ENCODE data around the gene ZNF407.
"Not testable (repeated sequence)": the region's sequence is repeated elsewhere in the genome, so short reads cannot be mapped to it uniquely, and the experiment has no call there.

ZNF407 gene

DNA sequence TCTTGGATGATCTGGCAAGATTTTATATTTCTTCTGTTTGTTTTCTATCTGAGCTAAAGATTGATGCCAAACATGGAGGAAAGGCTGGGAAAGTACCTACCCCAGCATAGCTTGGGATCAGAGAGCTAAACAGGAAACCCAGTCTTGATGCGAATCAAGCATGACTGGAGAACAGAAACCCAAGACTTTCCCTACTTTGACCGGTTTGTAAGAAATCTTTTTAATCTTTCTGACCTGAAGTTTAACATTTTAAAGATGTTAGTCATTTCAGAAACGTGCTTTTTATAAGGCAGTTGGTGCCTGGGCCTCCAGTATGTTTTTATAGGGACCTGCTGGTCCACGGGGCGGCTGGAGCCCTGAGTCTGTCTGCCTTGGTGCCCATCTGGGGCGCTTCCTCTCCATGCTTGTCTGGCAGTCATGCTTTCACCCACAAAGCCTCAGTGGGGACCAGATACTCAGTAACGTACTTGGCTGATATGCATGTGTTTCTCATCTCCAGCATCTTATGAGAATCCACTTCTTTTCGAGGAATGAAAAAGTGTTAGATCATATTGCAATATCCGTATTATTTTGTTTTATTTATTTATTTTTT is 344.7 kb downstream of the ZNF407 start:
- ATAC-seq: peak; percentile 27 to 28

DNA sequence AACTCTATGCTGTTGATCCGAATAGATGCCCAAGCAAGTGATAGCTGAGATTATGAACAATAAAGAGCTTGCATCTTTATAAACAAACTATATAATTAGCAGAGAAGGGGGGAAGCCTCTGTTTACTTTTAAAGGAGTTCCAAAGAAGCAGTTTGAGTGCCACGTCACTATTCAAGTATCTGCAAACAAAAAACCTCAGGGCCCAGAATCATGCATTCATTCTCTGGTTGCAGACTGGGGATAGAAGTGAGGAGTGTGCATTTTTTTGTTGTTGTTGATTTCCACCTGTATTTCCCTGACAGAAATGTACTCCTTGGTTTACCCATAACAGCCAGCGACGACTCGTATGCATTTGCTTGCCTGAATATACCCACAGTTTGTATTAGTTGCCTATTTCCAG is 347.0 kb downstream of the ZNF407 start:
- no peak for ATAC-seq

GRCh38 chr18:74945774-74946545 is 348.3 kb downstream of the ZNF407 start:
- peak in 1 of 2 donors; percentile 33 for ATAC-seq

DNA sequence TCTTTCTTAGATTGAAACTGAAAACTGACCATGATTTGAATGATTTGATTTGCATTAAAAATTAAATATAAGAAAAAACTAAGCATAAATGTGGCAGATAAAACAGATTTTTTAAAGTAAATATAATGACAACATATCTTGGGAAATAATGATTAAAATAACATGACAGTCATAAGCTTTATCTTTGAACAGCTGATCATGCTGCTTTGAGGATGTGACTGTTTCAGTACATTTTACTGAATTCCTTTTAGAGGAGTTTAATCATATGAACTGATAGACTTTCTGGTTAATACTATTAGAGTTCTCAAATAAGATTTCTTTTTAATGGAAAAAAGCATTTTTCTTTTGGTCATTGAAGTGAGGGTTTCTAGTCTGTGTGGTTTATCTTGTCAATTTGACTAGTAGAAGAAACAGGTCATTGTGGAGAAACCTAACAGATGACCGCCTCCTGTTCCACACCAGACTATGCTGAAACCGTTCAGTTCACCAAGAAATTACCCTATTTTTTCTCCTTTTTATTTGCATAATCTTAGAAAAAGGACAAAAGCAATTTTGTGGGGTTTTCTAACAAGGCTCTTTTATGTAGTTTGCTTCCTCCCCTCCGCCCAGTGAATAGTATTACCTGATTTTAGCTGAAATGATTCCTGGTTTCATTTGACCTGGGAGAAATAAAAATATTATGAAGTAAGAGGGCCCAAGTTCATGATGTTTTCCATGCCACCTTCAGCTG is 349.1 kb downstream of the ZNF407 start:
- no peak for ATAC-seq

DNA sequence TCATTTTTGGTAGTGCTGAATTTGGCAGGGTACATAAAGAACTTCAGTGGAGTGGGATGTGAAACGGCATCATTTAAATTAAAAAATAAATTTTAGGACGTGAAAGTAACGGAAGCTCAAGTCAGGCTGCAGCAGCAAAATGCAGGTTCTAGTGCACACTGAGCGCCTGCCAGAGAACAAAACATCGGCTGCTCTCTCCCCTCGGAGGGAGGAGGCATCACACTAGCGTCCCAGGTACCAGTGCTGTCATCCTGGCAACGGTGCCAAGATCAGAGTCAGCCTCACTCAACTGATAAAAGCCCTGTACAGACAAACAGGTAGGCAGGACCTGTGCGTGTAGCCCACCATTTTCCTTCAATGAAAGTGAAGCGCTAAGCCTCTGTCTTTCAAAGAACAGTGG is 349.7 kb downstream of the ZNF407 start:
- no peak for ATAC-seq

DNA sequence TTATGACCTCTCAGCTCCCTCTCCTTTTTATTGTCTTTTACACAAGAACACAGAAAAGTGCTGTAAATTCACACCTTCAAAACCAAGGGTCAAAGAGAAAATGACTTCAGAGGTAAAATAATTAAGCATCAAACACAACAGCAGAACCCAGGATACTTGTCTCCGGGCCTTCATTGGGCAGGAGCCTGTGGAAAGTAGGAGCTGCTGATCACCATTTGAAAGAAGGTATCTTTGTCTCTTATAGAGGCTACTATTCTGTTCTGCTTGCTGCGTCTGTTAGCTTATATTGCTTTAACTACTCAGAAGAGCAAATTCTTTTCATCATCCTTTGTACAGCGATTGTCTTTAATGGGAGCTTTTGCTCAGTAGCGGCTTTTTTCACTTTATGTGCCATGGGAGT is 350.2 kb downstream of the ZNF407 start:
- no peak for ATAC-seq

DNA sequence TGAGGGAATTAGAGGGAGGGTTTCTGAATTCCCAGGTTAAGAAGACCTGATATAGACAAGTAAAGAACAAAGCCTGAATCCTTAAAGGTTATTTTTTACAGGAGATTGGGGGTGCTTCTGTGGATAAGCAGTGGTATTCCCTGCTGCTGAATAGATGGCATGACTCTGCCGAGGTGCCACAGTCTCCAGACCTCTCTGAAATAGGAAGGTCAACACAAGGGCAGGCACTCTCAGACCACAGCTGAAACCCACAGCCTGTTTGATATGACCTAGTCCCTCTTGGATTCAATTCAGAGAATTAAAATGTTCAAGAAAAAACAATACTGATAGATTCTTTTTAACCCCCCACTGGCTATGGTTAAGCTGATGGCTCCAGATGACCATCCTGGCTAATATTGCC is 351.9 kb downstream of the ZNF407 start:
- ATAC-seq: no peak

DNA sequence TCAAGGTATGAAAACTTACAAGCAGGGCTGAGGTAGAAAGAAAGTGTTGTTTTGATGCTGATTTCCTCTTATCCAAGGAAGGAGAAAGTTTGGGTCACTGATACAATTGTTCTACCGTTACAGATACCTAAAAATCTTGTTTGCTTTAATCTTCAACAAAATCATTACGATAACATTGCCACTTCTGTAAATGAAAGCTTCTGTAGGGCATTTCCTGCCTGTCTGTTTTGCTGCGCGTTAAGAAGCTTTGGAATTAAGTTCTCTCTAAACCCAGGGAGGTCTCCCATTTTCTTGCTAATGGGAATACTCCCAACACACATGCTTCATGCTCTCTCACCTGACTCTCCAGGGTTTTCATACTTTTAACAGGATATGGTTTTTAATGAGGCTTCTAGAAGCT is 352.8 kb downstream of the ZNF407 start:
- no peak for ATAC-seq

DNA sequence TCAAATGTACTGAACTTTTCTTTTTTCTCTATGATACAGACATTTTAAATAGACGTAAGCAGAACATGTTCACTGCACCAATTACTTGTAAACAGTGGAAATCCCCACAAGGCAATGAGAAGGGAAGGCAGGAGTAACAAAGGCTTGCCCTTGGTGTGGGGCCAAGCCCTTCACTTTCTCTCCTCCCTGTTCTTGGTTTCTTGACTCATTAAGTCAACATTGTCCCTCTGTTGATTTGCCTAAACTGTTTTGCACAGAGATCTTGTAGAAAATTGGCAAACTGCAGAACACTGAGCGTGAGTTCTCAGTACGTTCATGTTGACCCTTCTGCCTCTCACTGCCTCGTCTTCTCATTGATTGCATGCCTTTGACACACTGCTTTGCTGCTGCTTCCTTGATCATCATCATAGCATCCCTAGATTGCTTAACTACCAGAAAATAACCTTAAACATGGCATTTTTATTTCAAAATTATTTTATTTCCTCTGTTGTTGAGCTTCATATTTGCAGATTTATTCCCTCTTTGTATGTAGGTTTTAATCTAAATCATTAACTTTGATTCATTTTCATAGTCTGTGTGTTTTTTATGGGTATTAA is 353.6 kb downstream of the ZNF407 start:
- peak; percentile 55 to 68 for ATAC-seq

DNA sequence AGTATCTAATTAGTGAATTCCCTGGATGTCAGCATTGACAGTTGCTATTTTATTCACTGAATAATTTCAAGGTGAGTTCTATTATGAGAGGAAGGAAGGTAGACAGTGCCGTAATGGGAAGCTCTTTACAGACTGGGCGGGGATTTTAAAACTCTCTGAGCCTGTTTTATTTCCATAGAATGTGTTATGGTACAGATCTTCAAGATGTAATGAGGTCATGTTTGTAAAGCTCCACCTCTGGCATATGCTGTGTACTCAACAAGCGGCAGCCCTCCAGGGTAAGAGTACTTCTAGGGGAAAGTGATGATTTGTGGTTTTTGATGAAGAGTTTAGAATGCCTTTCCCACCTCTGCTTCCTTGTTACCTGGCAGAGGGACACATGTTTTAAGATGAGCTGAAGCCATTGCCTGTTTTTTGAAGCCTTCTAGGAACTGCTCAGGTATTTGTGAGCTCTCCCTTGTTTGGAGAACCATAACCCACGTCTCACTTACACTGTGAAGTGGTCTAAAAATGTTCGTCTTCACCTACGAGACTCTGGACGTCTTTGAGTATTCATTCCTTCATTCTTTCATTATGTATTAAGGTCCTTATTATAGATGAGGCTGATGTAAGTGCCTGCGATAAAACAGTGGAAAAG is 360.0 kb downstream of the ZNF407 start:
- no peak for ATAC-seq

GRCh38 chr18:74959216-74959615 is 361.5 kb downstream of the ZNF407 start:
- no peak for ATAC-seq

DNA sequence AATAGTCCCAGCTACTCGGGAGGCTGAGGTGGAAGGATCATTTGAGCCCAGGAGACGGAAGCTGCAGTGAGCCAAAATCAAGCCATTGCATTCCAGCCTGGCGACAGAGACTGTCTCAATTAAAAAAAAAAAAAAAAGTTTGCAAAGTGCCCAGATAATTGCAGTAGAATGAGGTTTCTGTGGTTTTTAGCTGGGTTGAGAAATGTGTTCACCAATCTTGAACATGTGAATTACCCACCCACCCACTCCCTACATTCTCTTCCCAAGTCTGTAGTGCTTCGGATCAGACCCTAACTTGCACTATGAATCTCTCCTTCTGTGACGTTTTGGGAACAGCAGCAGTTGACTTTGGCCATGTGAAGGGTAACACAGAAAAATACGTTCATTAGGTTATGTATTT is 363.9 kb downstream of the ZNF407 start:
- no peak for ATAC-seq

DNA sequence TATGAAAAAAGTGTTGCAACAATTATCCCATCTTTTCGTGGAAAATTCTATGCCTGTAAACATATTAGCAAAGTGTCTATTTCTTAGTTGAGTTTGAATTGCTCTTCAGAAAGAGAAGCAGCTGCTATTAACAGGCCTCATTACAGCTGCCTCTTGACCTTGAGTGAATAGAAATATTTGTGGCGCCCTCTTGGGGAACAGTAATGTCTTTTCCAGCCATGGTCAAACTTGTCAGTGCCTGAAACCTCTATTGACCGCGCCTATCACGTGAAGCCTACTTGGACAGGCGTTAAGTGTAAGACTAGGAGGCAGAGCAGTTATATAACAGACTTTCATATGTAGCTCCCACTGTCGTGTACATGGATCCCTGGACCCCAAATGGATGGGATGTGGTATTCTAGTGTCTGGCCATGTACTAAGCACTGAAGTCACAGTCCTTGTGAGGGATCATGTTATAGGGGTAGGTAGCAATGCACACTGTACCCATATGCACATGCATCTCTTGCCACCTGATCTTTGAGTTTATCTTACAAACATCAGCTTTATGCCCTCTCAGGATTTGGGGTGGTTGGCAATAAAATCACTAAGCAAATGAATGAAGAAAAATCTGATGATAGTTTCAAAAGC is 366.3 kb downstream of the ZNF407 start:
- ATAC-seq: no peak

DNA sequence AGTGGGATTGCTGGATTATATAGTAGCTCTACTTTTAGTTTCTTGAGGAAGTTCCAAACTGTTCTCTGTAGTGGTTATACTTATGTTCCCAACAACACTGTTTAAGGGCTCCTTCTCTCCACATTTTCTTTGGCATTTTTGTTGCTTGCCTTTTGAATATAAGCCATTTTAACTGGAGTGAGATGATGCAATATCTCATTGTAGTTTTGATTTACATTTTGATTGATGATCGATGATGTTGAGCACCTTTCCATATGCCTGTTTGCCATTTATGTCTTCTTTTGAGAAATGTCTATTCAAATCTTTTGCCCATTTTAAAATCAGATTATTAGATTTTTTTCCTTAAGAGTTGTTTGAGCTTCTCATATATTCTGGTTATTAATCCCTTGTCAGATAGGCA is 368.0 kb downstream of the ZNF407 start:
- no peak for ATAC-seq

DNA sequence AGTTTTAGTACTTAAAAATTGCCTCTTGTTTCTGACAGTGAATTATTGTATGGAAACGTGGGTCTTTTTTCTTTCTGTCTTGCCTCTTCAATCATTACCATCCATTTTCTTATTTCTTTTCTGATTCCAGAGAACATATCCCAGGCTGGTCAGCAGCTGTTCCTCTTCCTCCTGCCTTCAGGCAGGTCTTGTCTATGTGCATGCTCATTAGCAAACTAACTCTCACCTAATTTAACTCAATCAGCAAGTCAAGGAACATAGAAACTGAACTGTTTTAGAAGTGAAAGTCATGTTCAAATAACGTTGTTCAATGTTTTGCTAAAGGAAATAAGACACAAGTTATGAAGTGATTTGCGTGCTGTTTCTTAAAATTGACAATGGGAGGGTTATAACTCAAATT is 369.8 kb downstream of the ZNF407 start:
- ATAC-seq: no peak

DNA sequence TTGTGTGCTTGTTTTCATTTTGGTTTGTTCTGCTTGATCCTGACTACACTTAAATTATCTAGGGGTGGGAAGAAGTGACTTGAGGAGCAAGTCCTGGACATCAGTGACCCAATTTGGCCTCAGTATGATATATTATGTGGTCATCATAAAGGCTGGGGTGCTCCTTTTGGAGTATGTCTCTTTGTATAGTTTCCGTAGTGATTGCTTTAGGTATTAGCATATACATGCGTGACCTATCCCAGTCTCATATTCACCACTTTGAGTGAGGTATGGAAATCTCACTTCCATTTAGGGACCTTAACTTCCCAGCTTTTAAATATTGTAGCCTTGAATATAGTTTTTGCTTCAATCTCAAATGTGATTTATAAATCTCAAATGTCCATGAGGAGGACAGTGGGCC is 370.3 kb downstream of the ZNF407 start:
- ATAC-seq: no peak

GRCh38 chr18:74971358-74971757 is 373.7 kb downstream of the ZNF407 start:
- ATAC-seq: not testable (repeated sequence)

DNA sequence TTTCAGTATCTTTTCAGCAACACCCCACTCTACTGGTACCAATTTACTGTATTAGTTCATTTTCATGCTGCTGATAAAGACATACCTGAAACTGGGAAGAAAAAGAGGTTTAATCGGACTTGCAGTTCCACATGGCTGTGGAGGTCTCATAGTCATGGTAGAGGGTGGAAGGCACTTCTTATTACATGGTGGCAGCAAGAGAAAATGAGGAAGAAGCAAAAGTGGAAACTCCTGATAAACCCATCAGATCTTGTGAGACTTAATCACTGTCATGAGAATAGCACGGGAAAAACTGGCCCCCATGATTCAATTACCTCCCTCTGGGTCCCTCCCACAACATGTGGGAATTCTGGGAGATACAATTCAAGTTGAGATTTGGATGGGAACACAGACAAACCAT is 374.1 kb downstream of the ZNF407 start:
- not testable (repeated sequence) for ATAC-seq

GRCh38 chr18:74972354-74972753 is 374.7 kb downstream of the ZNF407 start:
- no peak for ATAC-seq

DNA sequence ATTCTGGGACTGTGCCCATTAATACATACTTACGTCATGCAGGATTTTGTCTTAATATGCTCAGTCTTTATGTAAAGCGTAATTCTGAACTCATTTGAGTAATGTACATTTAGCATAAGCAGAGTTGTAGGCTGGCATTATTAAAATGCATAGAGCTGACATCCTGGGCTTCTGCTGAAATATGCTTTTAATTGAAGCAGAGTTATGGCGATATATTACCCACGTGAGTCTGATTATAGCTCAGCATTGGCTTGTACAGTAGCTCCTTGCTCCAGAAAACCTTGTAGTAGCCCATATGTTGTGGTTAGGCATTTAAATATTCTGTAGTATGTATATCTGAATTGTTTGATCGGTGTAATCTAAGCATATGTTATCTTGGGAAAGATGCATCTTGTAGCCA is 377.3 kb downstream of the ZNF407 start:
- no peak for ATAC-seq

GRCh38 chr18:74976331-74976909 is 378.8 kb downstream of the ZNF407 start:
- no peak for ATAC-seq

GRCh38 chr18:74977041-74977440 is 379.4 kb downstream of the ZNF407 start:
- no peak for ATAC-seq
